GM12878 (cell line): ENCODE results near the gene C2orf92. TPM values are rescaled to one million over a fixed set of nuclear protein-coding genes. Genes with fewer than 3 reads are reported as not detected.
A peak's percentile ranks its signal among the peaks of the same experiment; 100 is the strongest.

Experiments
- BCL11A ChIP-seq: IDR thresholded peaks from 2 replicates; pipeline ENCODE4 v1.6.1; 2011; ENCODE audit warnings: low read depth, low read length
- BCL3 ChIP-seq: IDR thresholded peaks from 2 replicates; pipeline ENCODE4 v1.6.1; 2011; ENCODE audit warnings: borderline replicate concordance, low read depth, mild to moderate bottlenecking, moderate library complexity, low read length; ENCODE audit not compliant: insufficient read depth, poor library complexity, severe bottlenecking
- BHLHE40 ChIP-seq, 2 experiments: fragments of 450-650 bp in 1 of 2; IDR thresholded peaks; 2 replicates each; pipeline ENCODE4 v1.6.1; 2011 to 2017; ENCODE audit warnings: low read depth in 2 of 2, borderline replicate concordance in 1 of 2, improper control_type of control experiment in 1 of 2, low read length in 1 of 2, mild to moderate bottlenecking in 1 of 2
- BRCA1 ChIP-seq: IDR thresholded peaks from 2 replicates; pipeline ENCODE4 v1.6.1; 2011; ENCODE audit warnings: low read depth, low read length, improper control_type of control experiment
- ESRRA ChIP-seq: IDR thresholded peaks from 2 replicates; pipeline ENCODE4 v1.6.1; 2012; ENCODE audit warnings: mild to moderate bottlenecking, low read length, improper control_type of control experiment
- ETV6 ChIP-seq, 2 experiments: fragments of 450-650 bp in 1 of 2; IDR thresholded peaks in 1 of 2; conservative IDR thresholded peaks in 1 of 2; 2 replicates each; pipeline ENCODE4 v1.6.1; 2014; ENCODE audit warnings: antibody characterized with exemption in 1 of 2, borderline replicate concordance in 1 of 2, low read depth in 1 of 2, mild to moderate bottlenecking in 1 of 2, moderate library complexity in 1 of 2
- HCFC1 ChIP-seq: fragments of 150-350 bp; IDR thresholded peaks from 2 replicates; pipeline ENCODE4 v1.6.1; 2014; ENCODE audit warnings: low read length
- JUND ChIP-seq: IDR thresholded peaks from 2 replicates; pipeline ENCODE4 v1.6.1; 2012; ENCODE audit warnings: low read depth, mild to moderate bottlenecking, low read length, improper control_type of control experiment, moderate library complexity
- NR2F1 ChIP-seq: fragments of 450-650 bp; conservative IDR thresholded peaks from 2 replicates; pipeline ENCODE4 v1.6.1; 2017; ENCODE audit warnings: mild to moderate bottlenecking
- PKNOX1 ChIP-seq: fragments of 450-650 bp; IDR thresholded peaks from 2 replicates; pipeline ENCODE4 v1.6.1; 2016; ENCODE audit warnings: mild to moderate bottlenecking
- SIX5 ChIP-seq: IDR thresholded peaks from 2 replicates; pipeline ENCODE4 v1.6.1; 2011; ENCODE audit warnings: mild to moderate bottlenecking, low read depth, low read length, moderate library complexity; ENCODE audit not compliant: severe bottlenecking
- SMC3 ChIP-seq: IDR thresholded peaks from 2 replicates; pipeline ENCODE4 v1.6.1; 2011; ENCODE audit warnings: low read length, improper control_type of control experiment, borderline replicate concordance
- TARDBP ChIP-seq: IDR thresholded peaks from 2 replicates; pipeline ENCODE4 v1.6.1; 2016; ENCODE audit warnings: borderline replicate concordance
- polyA plus RNA-seq, 11 experiments: library from polyadenylated mRNA; depleted of rRNA in 4 of 11; unstranded in 6 of 11; stranded (reverse) in 5 of 11; fragments of >200 nt; fragmentation: Nextera tagmentation in 4 of 11; fragmentation: Illumina TruSeq in 1 of 11; extraction: Ambion mirVana in 4 of 11; extraction: Trizol in 1 of 11; gene quantifications; 1 replicate in 1 of 11; 2 replicates in 10 of 11; pipeline versions ENCODE4 v1.2.1 to v1.2.3, GENCODE V29; 2011 to 2016; ENCODE audit warnings: inconsistent platforms in 2 of 11, missing spikeins in 2 of 11, low read depth in 1 of 11
- total RNA-seq, 4 experiments: library from RNA; depleted of rRNA in 3 of 4; stranded (reverse); fragments of >200 nt in 3 of 4; fragmentation: Illumina TruSeq in 1 of 4; extraction: Trizol in 1 of 4; gene quantifications; 2 replicates each; pipeline versions ENCODE4 v1.2.1 to v1.2.3, GENCODE V29; 2013 to 2021
- TF ChIP-seq, protein P1 (sequence below): fragments of 150-350 bp; IDR thresholded peaks from 2 replicates; pipeline ENCODE4 v1.6.1; 2016; ENCODE audit warnings: low read depth, low read length
- TF ChIP-seq, protein P2 (sequence below), 3 experiments: IDR thresholded peaks in 2 of 3; conservative IDR thresholded peaks in 1 of 3; 2 replicates each; pipeline ENCODE4 v1.5.1; 2011; ENCODE audit warnings: low read depth in 3 of 3, low read length in 3 of 3, mild to moderate bottlenecking in 3 of 3, control low read depth in 2 of 3, moderate library complexity in 2 of 3, inconsistent platforms in 1 of 3, mixed read lengths in 1 of 3; ENCODE audit not compliant: control insufficient read depth in 2 of 3, insufficient read depth in 1 of 3; ENCODE audit errors: extremely low read depth in 1 of 3
- TF ChIP-seq, protein P3 (sequence below): fragments of 450-650 bp; IDR thresholded peaks from 2 replicates; pipeline ENCODE4 v1.6.1; 2017; ENCODE audit warnings: mild to moderate bottlenecking, low read depth, inconsistent platforms; ENCODE audit not compliant: poor library complexity, severe bottlenecking
- TF ChIP-seq, protein P4 (sequence below): fragments of 450-650 bp; IDR thresholded peaks from 2 replicates; pipeline ENCODE4 v1.6.1; 2017; ENCODE audit warnings: mild to moderate bottlenecking

C2orf92 gene
- total and polyA plus RNA-seq, 10 of the 15 experiments (the other 5 are each of a cell fraction or from before 2014, with no cell fraction given), result 0.40 to 10.1 (median 3.7) TPM

DNA sequence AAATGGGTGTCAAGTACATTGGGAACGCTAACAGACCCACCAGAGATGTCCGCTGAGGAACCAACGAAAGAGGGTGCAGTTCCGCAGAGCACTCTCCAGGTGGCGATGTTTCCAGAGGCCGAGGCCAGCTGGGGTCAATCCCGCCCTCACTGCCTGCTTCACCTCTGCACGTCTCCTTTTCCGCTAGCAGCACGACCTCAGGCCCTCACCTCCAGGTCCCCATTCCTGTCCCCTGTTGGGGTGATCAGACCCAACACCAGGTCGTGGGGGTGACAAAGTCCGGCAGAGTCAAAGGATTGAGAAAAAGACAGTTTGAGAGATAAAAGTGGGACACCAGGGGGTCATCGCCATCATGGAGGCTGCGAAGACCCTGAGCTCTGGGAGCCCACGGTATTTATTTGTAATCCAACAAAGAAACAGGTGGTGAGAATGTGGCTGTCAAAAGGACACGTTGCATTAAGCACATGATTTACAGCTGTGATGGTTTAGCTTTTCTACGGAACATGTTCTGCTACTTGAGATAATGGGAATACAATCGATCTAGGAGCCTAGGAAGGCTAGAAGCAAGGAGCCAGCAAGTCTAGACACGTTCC lies 71.2 kb downstream of the C2orf92 start (continued):
- TF ChIP-seq, protein P1, sequence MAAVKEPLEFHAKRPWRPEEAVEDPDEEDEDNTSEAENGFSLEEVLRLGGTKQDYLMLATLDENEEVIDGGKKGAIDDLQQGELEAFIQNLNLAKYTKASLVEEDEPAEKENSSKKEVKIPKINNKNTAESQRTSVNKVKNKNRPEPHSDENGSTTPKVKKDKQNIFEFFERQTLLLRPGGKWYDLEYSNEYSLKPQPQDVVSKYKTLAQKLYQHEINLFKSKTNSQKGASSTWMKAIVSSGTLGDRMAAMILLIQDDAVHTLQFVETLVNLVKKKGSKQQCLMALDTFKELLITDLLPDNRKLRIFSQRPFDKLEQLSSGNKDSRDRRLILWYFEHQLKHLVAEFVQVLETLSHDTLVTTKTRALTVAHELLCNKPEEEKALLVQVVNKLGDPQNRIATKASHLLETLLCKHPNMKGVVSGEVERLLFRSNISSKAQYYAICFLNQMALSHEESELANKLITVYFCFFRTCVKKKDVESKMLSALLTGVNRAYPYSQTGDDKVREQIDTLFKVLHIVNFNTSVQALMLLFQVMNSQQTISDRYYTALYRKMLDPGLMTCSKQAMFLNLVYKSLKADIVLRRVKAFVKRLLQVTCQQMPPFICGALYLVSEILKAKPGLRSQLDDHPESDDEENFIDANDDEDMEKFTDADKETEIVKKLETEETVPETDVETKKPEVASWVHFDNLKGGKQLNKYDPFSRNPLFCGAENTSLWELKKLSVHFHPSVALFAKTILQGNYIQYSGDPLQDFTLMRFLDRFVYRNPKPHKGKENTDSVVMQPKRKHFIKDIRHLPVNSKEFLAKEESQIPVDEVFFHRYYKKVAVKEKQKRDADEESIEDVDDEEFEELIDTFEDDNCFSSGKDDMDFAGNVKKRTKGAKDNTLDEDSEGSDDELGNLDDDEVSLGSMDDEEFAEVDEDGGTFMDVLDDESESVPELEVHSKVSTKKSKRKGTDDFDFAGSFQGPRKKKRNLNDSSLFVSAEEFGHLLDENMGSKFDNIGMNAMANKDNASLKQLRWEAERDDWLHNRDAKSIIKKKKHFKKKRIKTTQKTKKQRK, result no peak
- no peak for TF ChIP-seq SIX5
- TF ChIP-seq, protein P2, sequence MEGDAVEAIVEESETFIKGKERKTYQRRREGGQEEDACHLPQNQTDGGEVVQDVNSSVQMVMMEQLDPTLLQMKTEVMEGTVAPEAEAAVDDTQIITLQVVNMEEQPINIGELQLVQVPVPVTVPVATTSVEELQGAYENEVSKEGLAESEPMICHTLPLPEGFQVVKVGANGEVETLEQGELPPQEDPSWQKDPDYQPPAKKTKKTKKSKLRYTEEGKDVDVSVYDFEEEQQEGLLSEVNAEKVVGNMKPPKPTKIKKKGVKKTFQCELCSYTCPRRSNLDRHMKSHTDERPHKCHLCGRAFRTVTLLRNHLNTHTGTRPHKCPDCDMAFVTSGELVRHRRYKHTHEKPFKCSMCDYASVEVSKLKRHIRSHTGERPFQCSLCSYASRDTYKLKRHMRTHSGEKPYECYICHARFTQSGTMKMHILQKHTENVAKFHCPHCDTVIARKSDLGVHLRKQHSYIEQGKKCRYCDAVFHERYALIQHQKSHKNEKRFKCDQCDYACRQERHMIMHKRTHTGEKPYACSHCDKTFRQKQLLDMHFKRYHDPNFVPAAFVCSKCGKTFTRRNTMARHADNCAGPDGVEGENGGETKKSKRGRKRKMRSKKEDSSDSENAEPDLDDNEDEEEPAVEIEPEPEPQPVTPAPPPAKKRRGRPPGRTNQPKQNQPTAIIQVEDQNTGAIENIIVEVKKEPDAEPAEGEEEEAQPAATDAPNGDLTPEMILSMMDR (IDR thresholded peaks at IDR 0.05 in 2 of 3, conservative IDR thresholded peaks at IDR 0.05 in 1 of 3; ENCODE audit: control insufficient read depth in 2 of 3, extremely low read depth in 1 of 3, insufficient read depth in 1 of 3, low read depth in 3 of 3, low read length in 3 of 3), result peak; percentile 84 to 92 (median 87)
- TF ChIP-seq BCL3, result no peak
- TF ChIP-seq BRCA1, result no peak
- TF ChIP-seq, protein P3, sequence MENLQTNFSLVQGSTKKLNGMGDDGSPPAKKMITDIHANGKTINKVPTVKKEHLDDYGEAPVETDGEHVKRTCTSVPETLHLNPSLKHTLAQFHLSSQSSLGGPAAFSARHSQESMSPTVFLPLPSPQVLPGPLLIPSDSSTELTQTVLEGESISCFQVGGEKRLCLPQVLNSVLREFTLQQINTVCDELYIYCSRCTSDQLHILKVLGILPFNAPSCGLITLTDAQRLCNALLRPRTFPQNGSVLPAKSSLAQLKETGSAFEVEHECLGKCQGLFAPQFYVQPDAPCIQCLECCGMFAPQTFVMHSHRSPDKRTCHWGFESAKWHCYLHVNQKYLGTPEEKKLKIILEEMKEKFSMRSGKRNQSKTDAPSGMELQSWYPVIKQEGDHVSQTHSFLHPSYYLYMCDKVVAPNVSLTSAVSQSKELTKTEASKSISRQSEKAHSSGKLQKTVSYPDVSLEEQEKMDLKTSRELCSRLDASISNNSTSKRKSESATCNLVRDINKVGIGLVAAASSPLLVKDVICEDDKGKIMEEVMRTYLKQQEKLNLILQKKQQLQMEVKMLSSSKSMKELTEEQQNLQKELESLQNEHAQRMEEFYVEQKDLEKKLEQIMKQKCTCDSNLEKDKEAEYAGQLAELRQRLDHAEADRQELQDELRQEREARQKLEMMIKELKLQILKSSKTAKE, result no peak
- TF ChIP-seq BCL11A, result no peak
- TF ChIP-seq JUND, result no peak
- TF ChIP-seq PKNOX1, result no peak
- TF ChIP-seq, protein P4, sequence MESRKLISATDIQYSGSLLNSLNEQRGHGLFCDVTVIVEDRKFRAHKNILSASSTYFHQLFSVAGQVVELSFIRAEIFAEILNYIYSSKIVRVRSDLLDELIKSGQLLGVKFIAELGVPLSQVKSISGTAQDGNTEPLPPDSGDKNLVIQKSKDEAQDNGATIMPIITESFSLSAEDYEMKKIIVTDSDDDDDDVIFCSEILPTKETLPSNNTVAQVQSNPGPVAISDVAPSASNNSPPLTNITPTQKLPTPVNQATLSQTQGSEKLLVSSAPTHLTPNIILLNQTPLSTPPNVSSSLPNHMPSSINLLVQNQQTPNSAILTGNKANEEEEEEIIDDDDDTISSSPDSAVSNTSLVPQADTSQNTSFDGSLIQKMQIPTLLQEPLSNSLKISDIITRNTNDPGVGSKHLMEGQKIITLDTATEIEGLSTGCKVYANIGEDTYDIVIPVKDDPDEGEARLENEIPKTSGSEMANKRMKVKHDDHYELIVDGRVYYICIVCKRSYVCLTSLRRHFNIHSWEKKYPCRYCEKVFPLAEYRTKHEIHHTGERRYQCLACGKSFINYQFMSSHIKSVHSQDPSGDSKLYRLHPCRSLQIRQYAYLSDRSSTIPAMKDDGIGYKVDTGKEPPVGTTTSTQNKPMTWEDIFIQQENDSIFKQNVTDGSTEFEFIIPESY, result no peak
- TF ChIP-seq TARDBP, result no peak
- TF ChIP-seq HCFC1, result no peak
- TF ChIP-seq SMC3, result peak; percentile 80
- no peak for TF ChIP-seq ESRRA
- TF ChIP-seq NR2F1, result peak; percentile 92
- no peak for TF ChIP-seq BHLHE40 (IDR thresholded peaks at IDR 0.05; ENCODE audit: borderline replicate concordance in 1 of 2, low read depth in 2 of 2, low read length in 1 of 2)
- no peak for TF ChIP-seq ETV6 (conservative IDR thresholded peaks at IDR 0.05 in 1 of 2, IDR thresholded peaks at IDR 0.05 in 1 of 2; ENCODE audit: borderline replicate concordance in 1 of 2, low read depth in 1 of 2)
